ENCODE results near the gene USH2A.

The USH2A gene

DNA sequence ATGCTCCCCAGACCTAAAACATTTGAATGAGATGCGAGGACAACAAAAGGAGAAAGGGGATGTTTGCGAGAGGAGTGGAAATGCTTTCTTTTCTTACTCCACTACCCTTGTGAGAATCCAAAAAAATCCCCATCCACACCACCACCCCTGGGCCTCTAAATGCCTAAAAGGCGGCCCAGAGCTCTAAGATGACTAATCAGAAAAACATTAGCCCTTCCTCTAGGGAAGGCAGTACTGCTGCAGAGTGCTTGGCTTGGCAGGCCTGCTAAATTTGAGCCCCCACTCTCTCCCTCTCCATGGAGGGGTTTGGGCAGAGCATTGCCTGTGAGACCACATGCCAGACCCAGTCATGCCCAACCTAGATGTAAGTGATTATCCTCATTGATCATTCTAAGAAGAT is 347.9 kb downstream of the USH2A start:
- H3K27me3 ChIP-seq (ENCODE audit: insufficient read depth, low read length, poor library complexity, severe bottlenecking) = no peaks in the 10 kb centered on the region
- no peak overlapping the region for H2AFZ ChIP-seq (ENCODE audit: low read length)
- no peaks in the 10 kb centered on the region for H3K9me3 ChIP-seq (ENCODE audit: insufficient read depth, low read depth, low read length)

DNA sequence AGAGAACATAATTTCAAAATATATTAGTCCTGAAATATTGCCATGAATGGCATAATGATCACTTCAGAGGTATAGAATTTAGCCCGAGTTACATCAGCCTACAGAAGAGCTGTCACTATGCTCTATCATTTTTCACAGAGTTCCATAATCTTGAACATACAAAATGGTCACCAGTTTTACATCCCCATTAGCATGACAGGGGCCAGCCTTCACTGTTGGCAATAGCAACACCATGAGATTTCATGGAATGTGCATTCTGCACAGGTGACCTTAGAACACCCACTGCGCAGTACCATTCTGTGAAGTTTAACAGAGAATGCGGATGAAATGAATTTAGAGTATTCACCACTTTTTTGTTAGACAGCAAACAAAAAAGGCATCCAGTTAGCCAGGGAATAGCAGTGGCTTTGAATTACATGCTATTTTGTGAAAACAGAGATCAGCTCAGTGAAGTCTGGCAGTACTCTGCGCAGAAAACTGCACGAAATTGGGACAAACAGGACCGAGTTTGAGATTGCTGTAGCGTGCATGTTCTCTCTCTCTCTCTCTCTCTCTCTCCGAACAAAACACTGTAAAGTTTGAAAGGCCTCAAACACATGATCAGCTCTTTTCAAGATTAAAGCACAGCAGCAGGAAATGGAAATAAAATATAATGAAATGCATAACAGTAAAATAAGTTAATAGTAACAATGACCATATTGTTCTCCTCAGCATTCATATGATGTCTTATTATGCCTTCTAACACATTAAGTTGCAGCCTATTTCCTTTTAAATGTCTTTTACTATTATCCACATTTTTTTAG is 349.3 kb downstream of the USH2A start:
- H3K9ac ChIP-seq (ENCODE audit: low read depth, low read length, poor library complexity, severe bottlenecking) = no peak overlapping the region
- no peak for TF ChIP-seq EZH2phosphoT487 (IDR thresholded peaks at IDR 0.05; ENCODE audit: borderline replicate concordance)
- TF ChIP-seq, protein P1, sequence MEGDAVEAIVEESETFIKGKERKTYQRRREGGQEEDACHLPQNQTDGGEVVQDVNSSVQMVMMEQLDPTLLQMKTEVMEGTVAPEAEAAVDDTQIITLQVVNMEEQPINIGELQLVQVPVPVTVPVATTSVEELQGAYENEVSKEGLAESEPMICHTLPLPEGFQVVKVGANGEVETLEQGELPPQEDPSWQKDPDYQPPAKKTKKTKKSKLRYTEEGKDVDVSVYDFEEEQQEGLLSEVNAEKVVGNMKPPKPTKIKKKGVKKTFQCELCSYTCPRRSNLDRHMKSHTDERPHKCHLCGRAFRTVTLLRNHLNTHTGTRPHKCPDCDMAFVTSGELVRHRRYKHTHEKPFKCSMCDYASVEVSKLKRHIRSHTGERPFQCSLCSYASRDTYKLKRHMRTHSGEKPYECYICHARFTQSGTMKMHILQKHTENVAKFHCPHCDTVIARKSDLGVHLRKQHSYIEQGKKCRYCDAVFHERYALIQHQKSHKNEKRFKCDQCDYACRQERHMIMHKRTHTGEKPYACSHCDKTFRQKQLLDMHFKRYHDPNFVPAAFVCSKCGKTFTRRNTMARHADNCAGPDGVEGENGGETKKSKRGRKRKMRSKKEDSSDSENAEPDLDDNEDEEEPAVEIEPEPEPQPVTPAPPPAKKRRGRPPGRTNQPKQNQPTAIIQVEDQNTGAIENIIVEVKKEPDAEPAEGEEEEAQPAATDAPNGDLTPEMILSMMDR (conservative IDR thresholded peaks at IDR 0.05; ENCODE audit: low read length) = no peak
- H3K4me1 ChIP-seq (ENCODE audit: insufficient read depth, low read length, poor library complexity, severe bottlenecking) = no peaks in the 10 kb centered on the region
- H3K4me3 ChIP-seq (ENCODE audit: low read length, poor library complexity, severe bottlenecking) = no peak overlapping the region
- no peaks in the 10 kb centered on the region for H4K20me1 ChIP-seq (ENCODE audit: insufficient read depth, low read length, poor library complexity, severe bottlenecking)
- H3F3A ChIP-seq (ENCODE audit: low read depth) = no peaks in the 10 kb centered on the region
- no peaks in the 10 kb centered on the region for H3K9me2 ChIP-seq (replicated peaks; ENCODE audit: low read depth, low read length)
- no peak overlapping the region for H3K4me2 ChIP-seq (ENCODE audit: low read depth, low read length, poor library complexity, severe bottlenecking)
- no peaks in the 10 kb centered on the region for H3K9me3 ChIP-seq (ENCODE audit: insufficient read depth, low read depth, low read length)
- H3K27me3 ChIP-seq (ENCODE audit: insufficient read depth, low read length, poor library complexity, severe bottlenecking) = no peaks in the 10 kb centered on the region
- H3K79me2 ChIP-seq (ENCODE audit: insufficient read depth, low read length) = no peaks in the 10 kb centered on the region
- no peak overlapping the region for H2AFZ ChIP-seq (ENCODE audit: low read length)
- no peaks in the 10 kb centered on the region for H3K36me3 ChIP-seq (ENCODE audit: insufficient read depth, low read length)

More for the DNA sequence above, 347.9 kb downstream of the USH2A start:
- Histone ChIP-seq H3F3A (ENCODE audit: low read depth) (no peaks in the 10 kb centered on the region), H3K4me2 (ENCODE audit: low read depth, low read length, poor library complexity, severe bottlenecking) (no peak overlapping the region), H3K9ac (ENCODE audit: low read depth, low read length, poor library complexity, severe bottlenecking) (no peak overlapping the region), H3K36me3 (ENCODE audit: insufficient read depth, low read length) (no peaks in the 10 kb centered on the region), H3K4me1 (ENCODE audit: insufficient read depth, low read length, poor library complexity, severe bottlenecking) (no peaks in the 10 kb centered on the region), H4K20me1 (ENCODE audit: insufficient read depth, low read length, poor library complexity, severe bottlenecking) (no peaks in the 10 kb centered on the region), H3K4me3 (ENCODE audit: low read length, poor library complexity, severe bottlenecking) (no peak overlapping the region), H3K79me2 (ENCODE audit: insufficient read depth, low read length) (no peaks in the 10 kb centered on the region), H3K9me2 (replicated peaks; ENCODE audit: low read depth, low read length) (no peaks in the 10 kb centered on the region)
- no peak for TF ChIP-seq EZH2phosphoT487 (IDR thresholded peaks at IDR 0.05; ENCODE audit: borderline replicate concordance)
- TF ChIP-seq, protein P1 (conservative IDR thresholded peaks at IDR 0.05; ENCODE audit: low read length) = no peak

DNA sequence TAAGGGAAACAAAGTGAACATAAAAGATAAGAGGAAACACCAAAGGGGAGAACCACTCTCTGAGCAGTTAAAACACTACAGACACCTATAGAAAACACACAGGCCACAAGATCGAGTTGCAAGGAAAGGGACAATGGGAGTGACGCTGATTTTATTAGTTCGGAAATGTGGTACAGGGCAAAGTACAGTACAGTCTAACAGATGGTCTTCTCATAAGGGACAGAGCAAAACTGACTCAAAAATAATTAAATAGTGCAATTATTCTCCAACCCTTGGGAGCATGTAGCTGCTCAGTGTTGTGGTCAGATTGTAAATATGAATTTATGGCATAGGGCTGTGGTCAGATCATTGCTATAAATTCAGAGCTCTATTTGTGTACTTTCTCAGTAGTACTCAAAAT is 352.0 kb downstream of the USH2A start:
- no peaks in the 10 kb centered on the region for H3K79me2 ChIP-seq (ENCODE audit: insufficient read depth, low read length)
- H3F3A ChIP-seq (ENCODE audit: low read depth) = no peaks in the 10 kb centered on the region
- no peak overlapping the region for H3K4me3 ChIP-seq (ENCODE audit: low read length, poor library complexity, severe bottlenecking)
- no peaks in the 10 kb centered on the region for H3K27me3 ChIP-seq (ENCODE audit: insufficient read depth, low read length, poor library complexity, severe bottlenecking)
- H2AFZ ChIP-seq (ENCODE audit: low read length) = no peak overlapping the region
- H3K4me1 ChIP-seq (ENCODE audit: insufficient read depth, low read length, poor library complexity, severe bottlenecking) = no peaks in the 10 kb centered on the region
- no peak for TF ChIP-seq EZH2phosphoT487 (IDR thresholded peaks at IDR 0.05; ENCODE audit: borderline replicate concordance)
- TF ChIP-seq, protein P1 (conservative IDR thresholded peaks at IDR 0.05; ENCODE audit: low read length) = no peak
- H4K20me1 ChIP-seq (ENCODE audit: insufficient read depth, low read length, poor library complexity, severe bottlenecking) = no peaks in the 10 kb centered on the region
- no peaks in the 10 kb centered on the region for H3K36me3 ChIP-seq (ENCODE audit: insufficient read depth, low read length)
- H3K9me2 ChIP-seq (replicated peaks; ENCODE audit: low read depth, low read length) = no peaks in the 10 kb centered on the region
- H3K9ac ChIP-seq (ENCODE audit: low read depth, low read length, poor library complexity, severe bottlenecking) = no peak overlapping the region
- no peak overlapping the region for H3K4me2 ChIP-seq (ENCODE audit: low read depth, low read length, poor library complexity, severe bottlenecking)
- no peaks in the 10 kb centered on the region for H3K9me3 ChIP-seq (ENCODE audit: insufficient read depth, low read depth, low read length)
